WTC11 (cell line): Measurements from ENCODE around the gene SPIRE1.

Experiments used
- FOXJ3 ChIP-seq: sonication (generic); formaldehyde crosslinking; IDR thresholded peaks from 2 replicates; pipeline ENCODE4 v1.9.0; 2021; ENCODE audit warnings: missing genetic modification reagents, mild to moderate bottlenecking, borderline replicate concordance
- MLX ChIP-seq: sonication (generic); formaldehyde crosslinking; IDR thresholded peaks from 2 replicates; pipeline ENCODE4 v1.8.1; 2023; ENCODE audit warnings: mild to moderate bottlenecking, missing genetic modification reagents, moderate library complexity
- USF1 ChIP-seq: sonication (generic); formaldehyde crosslinking; IDR thresholded peaks from 2 replicates; pipeline ENCODE4 v1.8.0; 2022; ENCODE audit warnings: mild to moderate bottlenecking, missing genetic modification reagents
- TF ChIP-seq, protein P1 (sequence below): fragments of 200-600 bp; IDR thresholded peaks from 2 replicates; pipeline ENCODE4 v1.8.0; 2022; ENCODE audit warnings: antibody characterized with exemption
- TF ChIP-seq, protein P2 (sequence below): sonication (generic); formaldehyde crosslinking; IDR thresholded peaks from 2 replicates; pipeline ENCODE4 v1.8.1; 2023; ENCODE audit warnings: mild to moderate bottlenecking, moderate library complexity, missing genetic modification reagents

- TF ChIP-seq, protein P1, sequence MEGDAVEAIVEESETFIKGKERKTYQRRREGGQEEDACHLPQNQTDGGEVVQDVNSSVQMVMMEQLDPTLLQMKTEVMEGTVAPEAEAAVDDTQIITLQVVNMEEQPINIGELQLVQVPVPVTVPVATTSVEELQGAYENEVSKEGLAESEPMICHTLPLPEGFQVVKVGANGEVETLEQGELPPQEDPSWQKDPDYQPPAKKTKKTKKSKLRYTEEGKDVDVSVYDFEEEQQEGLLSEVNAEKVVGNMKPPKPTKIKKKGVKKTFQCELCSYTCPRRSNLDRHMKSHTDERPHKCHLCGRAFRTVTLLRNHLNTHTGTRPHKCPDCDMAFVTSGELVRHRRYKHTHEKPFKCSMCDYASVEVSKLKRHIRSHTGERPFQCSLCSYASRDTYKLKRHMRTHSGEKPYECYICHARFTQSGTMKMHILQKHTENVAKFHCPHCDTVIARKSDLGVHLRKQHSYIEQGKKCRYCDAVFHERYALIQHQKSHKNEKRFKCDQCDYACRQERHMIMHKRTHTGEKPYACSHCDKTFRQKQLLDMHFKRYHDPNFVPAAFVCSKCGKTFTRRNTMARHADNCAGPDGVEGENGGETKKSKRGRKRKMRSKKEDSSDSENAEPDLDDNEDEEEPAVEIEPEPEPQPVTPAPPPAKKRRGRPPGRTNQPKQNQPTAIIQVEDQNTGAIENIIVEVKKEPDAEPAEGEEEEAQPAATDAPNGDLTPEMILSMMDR, result no peak
- TF ChIP-seq FOXJ3, result no peak
- TF ChIP-seq, protein P2, sequence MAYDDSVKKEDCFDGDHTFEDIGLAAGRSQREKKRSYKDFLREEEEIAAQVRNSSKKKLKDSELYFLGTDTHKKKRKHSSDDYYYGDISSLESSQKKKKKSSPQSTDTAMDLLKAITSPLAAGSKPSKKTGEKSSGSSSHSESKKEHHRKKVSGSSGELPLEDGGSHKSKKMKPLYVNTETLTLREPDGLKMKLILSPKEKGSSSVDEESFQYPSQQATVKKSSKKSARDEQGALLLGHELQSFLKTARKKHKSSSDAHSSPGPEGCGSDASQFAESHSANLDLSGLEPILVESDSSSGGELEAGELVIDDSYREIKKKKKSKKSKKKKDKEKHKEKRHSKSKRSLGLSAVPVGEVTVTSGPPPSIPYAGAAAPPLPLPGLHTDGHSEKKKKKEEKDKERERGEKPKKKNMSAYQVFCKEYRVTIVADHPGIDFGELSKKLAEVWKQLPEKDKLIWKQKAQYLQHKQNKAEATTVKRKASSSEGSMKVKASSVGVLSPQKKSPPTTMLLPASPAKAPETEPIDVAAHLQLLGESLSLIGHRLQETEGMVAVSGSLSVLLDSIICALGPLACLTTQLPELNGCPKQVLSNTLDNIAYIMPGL (CRISPR knock-in tag), result no peak
- no peak for TF ChIP-seq USF1 (CRISPR knock-in tag)
- TF ChIP-seq MLX (CRISPR knock-in tag), result no peak
Observed at GRCh38 chr18:12497296-12497695, 160.6 kb downstream of the SPIRE1 start.
